Panc1 (cell line): Measurements from ENCODE around the gene RBKS. TPM values are rescaled to one million over a fixed set of nuclear protein-coding genes. Genes with fewer than 3 reads are reported as not detected.

Source experiments
- ATAC-seq: fragments of 200-7000 bp; cut with Tn5 transposase; 2 replicates; pipeline ENCODE4 v1.9.1; 2020; ENCODE audit warnings: mild to moderate bottlenecking, moderate library complexity
- BruUV-seq: library from RNA; stranded (reverse); fragments of 400-500 nt; replicated peaks from 2 replicates; lab custom pipeline; 2021; lab: Mats Ljungman, UMichigan
- CTCF ChIA-PET: fragments of 300-600 bp; sonication (Branson Sonifier 250); formaldehyde crosslinking; loops from one replicate; lab custom pipeline; 2022; ENCODE audit warnings: antibody characterized with exemption; lab: Charles Lee
- POLR2A ChIA-PET: fragments of 300-600 bp; sonication (Branson Sonifier 250); formaldehyde crosslinking; loops from one replicate; lab custom pipeline; 2022; ENCODE audit warnings: antibody characterized with exemption; lab: Charles Lee
- DNase-seq: peaks from one replicate; pipeline ENCODE4 v3.0.0-alpha.2; 2010; ENCODE audit warnings: low read depth, low spot score
- H3K27ac ChIP-seq: 2 replicates; pipeline ENCODE4 v1.5.1; 2011; ENCODE audit warnings: mild to moderate bottlenecking, low read length, inconsistent platforms
- H3K27me3 ChIP-seq: fragments of 200-500 bp; sonication (Bioruptor generic); 2 replicates; pipeline ENCODE4 v1.6.0; 2014; ENCODE audit warnings: low read length, inconsistent platforms; ENCODE audit not compliant: control insufficient read depth, insufficient read depth
- H3K36me3 ChIP-seq: fragments of 200-500 bp; sonication (Bioruptor generic); 2 replicates; pipeline ENCODE4 v1.5.1; 2014; ENCODE audit warnings: inconsistent platforms, mild to moderate bottlenecking, low read length, moderate library complexity; ENCODE audit not compliant: control insufficient read depth, insufficient read depth
- H3K4me1 ChIP-seq: 2 replicates; pipeline ENCODE4 v1.5.1; 2011; ENCODE audit warnings: inconsistent platforms, mild to moderate bottlenecking, low read length, moderate library complexity; ENCODE audit not compliant: control insufficient read depth, insufficient read depth
- H3K4me3 ChIP-seq, 2 experiments: 2 replicates each; pipeline ENCODE4 v1.5.1; 2011 to 2012; ENCODE audit warnings: low read depth in 2 of 2, low read length in 2 of 2, mild to moderate bottlenecking in 2 of 2, inconsistent platforms in 1 of 2, moderate library complexity in 1 of 2
- H3K9me3 ChIP-seq: fragments of 200-500 bp; sonication (Bioruptor generic); 2 replicates; pipeline ENCODE4 v1.5.1; 2014; ENCODE audit warnings: low read depth, mild to moderate bottlenecking, inconsistent platforms, low read length, moderate library complexity; ENCODE audit not compliant: control insufficient read depth, insufficient read depth
- CTCF ChIP-seq: fragments of 450-650 bp; IDR thresholded peaks from 2 replicates; pipeline ENCODE4 v1.5.1; 2017; ENCODE audit warnings: mild to moderate bottlenecking
- POLR2AphosphoS5 ChIP-seq: IDR thresholded peaks from 2 replicates; pipeline ENCODE4 v1.6.1; 2012; ENCODE audit warnings: mild to moderate bottlenecking, low read depth, low read length, moderate library complexity
- REST ChIP-seq, 2 experiments: IDR thresholded peaks; 2 replicates each; pipeline ENCODE4 v1.6.1; 2011 to 2012; ENCODE audit warnings: low read depth in 2 of 2, control low read depth in 1 of 2, low read length in 1 of 2, mild to moderate bottlenecking in 1 of 2, moderate library complexity in 1 of 2; ENCODE audit not compliant: insufficient read depth in 1 of 2
- SIN3A ChIP-seq: IDR thresholded peaks from 2 replicates; pipeline ENCODE4 v1.6.1; 2012; ENCODE audit warnings: low read depth, mild to moderate bottlenecking, low read length, moderate library complexity, borderline replicate concordance; ENCODE audit not compliant: insufficient read depth
- TCF7L2 ChIP-seq: IDR thresholded peaks from 2 replicates; pipeline ENCODE4 v1.6.1; 2011; ENCODE audit warnings: mild to moderate bottlenecking, low read depth, low read length, inconsistent platforms
- in situ Hi-C: cut with HindIII; loops from 2 replicates; pipeline ENCODE4 v1.10.0; 2016; ENCODE audit warnings: low sequenced_read_pairs, low pct_unique_long_range_greater_than_20kb
- intact Hi-C: fragments of 100-400 bp; cut with micrococcal nuclease; formaldehyde crosslinking; loops from one replicate; pipeline ENCODE4 v1.10.0; 2022; ENCODE audit not compliant: unreplicated experiment
- total RNA-seq: library from RNA; stranded (reverse); gene quantifications from one replicate; pipeline ENCODE4 v1.2.1, GENCODE V29; 2021; ENCODE audit not compliant: unreplicated experiment

Gene RBKS
- total RNA-seq, 1 experiment from 2014 or later: 2.2 TPM

GRCh38 chr2:27873091-27873490 lies 17.1 kb downstream of the RBKS start:
- CTCF ChIA-PET: no interaction called here
- BruUV-seq: no TSS peak

DNA sequence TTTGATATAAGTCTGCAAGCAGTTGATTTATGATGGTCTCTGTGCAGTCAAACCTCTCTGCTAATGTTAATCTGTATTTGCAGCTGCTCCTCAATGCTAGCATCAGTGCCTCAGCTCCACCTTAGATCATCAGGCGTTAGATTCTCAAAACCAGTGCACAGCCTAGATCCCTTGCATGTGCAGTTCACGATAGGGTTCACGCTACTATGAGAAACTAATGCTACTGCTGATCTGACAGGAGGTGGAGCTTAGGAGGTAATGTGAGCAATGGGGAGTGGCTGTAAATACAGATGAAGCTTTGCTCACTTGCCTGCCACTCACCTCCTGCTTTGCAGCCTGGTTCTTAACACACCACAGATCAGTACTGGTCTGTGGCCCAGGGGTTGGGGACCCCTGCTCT lies 18.4 kb downstream of the RBKS start:
- H3K4me1 ChIP-seq: no peaks in the 10 kb centered on the region
- no peaks in the 10 kb centered on the region for H3K27me3 ChIP-seq
- no peak overlapping the region for H3K27ac ChIP-seq
- H3K36me3 ChIP-seq: no peaks in the 10 kb centered on the region
- intact Hi-C loops (no loop called here), in situ Hi-C loops (no loop called here)
- CTCF ChIA-PET: no interaction called here
- POLR2A ChIA-PET: no interaction called here
- TF ChIP-seq SIN3A: no peak
- no peak for TF ChIP-seq TCF7L2
- no peak for TF ChIP-seq REST (IDR thresholded peaks at IDR 0.05; ENCODE audit: insufficient read depth in 1 of 2, low read depth in 2 of 2, low read length in 1 of 2)
- TF ChIP-seq POLR2AphosphoS5: no peak
- no peak for TF ChIP-seq CTCF
- ATAC-seq (no peak), DNase-seq (no peak)
- no peak overlapping the region for H3K4me3 ChIP-seq
- no peaks in the 10 kb centered on the region; the same call in 1 of the 2 replicates for H3K9me3 ChIP-seq
- BruUV-seq: no TSS peak

More at GRCh38 chr2:27873091-27873490, 17.1 kb downstream of the RBKS start:
- Histone ChIP-seq H3K4me3 (no peak overlapping the region), H3K27me3 (no peaks in the 10 kb centered on the region), H3K36me3 (no peaks in the 10 kb centered on the region), H3K9me3 (peaks cover 2% of the 10 kb centered on the region; the same call in 1 of the 2 replicates), H3K4me1 (no peaks in the 10 kb centered on the region), H3K27ac (no peak overlapping the region)
- TF ChIP-seq POLR2AphosphoS5: no peak
- TF ChIP-seq REST (IDR thresholded peaks at IDR 0.05; ENCODE audit: insufficient read depth in 1 of 2, low read depth in 2 of 2, low read length in 1 of 2): no peak
- no peak for TF ChIP-seq SIN3A
- no peak for TF ChIP-seq CTCF
- TF ChIP-seq TCF7L2: no peak
- ATAC-seq (no peak), DNase-seq (no peak)
- in situ Hi-C loops: no loop called here
- intact Hi-C loops: no loop called here
- POLR2A ChIA-PET: no interaction called here
